Measurements from ENCODE around the gene ADAM15.

- TF ChIP-seq JUN (CRISPR knock-in tag; IDR thresholded peaks at IDR 0.05) (no peak), CREM (CRISPR knock-in tag; IDR thresholded peaks at IDR 0.05) (no peak), STAT6 (CRISPR knock-in tag; conservative IDR thresholded peaks at IDR 0.05; ENCODE audit: low read depth) (no peak), PREB (CRISPR knock-in tag; IDR thresholded peaks at IDR 0.05; ENCODE audit: borderline replicate concordance) (no peak)
Observed at GRCh38 chr1:155093911-155094621, 43.0 kb downstream of the ADAM15 start.

Measured in WTC11 (cell line).